Vagina (tissue), 2 donors: Measurements from ENCODE around the gene CYTIP.

ENCODE experiments used
- CTCF ChIP-seq, 3 experiments: fragments of 450-650 bp in 2 of 3; fragments of 200-600 bp in 1 of 3; sonication (generic) in 1 of 3; IDR thresholded peaks; one replicate each; pipeline ENCODE4 v1.5.1; 2017 to 2019; ENCODE audit warnings: antibody characterized with exemption in 3 of 3, mild to moderate bottlenecking in 2 of 3, moderate library complexity in 2 of 3
- POLR2A ChIP-seq, 2 donors: fragments of 450-650 bp; IDR thresholded peaks; one replicate each; pipeline ENCODE4 v1.6.1; 2017; ENCODE audit warnings: antibody characterized with exemption in 2 of 2, mild to moderate bottlenecking in 2 of 2, moderate library complexity in 2 of 2

- no peak for TF ChIP-seq CTCF (IDR thresholded peaks at IDR 0.05)
- no peak for TF ChIP-seq POLR2A (IDR thresholded peaks at IDR 0.05)
These were observed 19.5 kb downstream of the CYTIP start for GRCh38 chr2:157424374-157424773.
